Uterus (tissue), 2 donors: Measurements from ENCODE around the gene ARSI.

ENCODE experiments used
- CTCF ChIP-seq, 4 experiments: fragments of 200-600 bp in 2 of 4; fragments of 450-650 bp in 2 of 4; sonication (generic) in 2 of 4; IDR thresholded peaks; one replicate each; pipeline ENCODE4 v1.5.1; 2016 to 2019; ENCODE audit warnings: antibody characterized with exemption in 4 of 4, mild to moderate bottlenecking in 2 of 4, moderate library complexity in 1 of 4
- POLR2A ChIP-seq, 2 donors: fragments of 450-650 bp; IDR thresholded peaks; one replicate each; pipeline ENCODE4 v1.6.1; 2016; ENCODE audit warnings: antibody characterized with exemption in 2 of 2, mild to moderate bottlenecking in 1 of 2, moderate library complexity in 1 of 2

DNA sequence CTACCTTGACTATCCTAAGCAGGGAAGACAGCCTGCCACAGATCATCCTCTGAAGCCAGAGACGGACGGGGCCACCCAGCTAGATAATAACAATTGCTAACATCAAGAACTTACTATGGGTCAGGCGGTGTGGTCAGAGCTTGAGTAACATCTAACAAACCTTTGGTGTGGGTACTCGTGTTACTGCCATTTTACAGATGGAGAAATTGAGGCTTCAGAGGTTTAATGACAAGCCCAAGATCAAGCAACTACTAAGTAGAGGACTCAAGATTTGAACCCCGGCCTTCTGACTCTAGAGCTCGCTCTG lies 16.7 kb upstream of the ARSI start:
- TF ChIP-seq CTCF (IDR thresholded peaks at IDR 0.05), result no peak
- no peak for TF ChIP-seq POLR2A (IDR thresholded peaks at IDR 0.05)
